Measurements from ENCODE around the gene FSTL4.

Gene FSTL4

GRCh38 chr5:133314086-133314485 is 298.3 kb downstream of the FSTL4 start:
- no peak for DNase-seq

DNA sequence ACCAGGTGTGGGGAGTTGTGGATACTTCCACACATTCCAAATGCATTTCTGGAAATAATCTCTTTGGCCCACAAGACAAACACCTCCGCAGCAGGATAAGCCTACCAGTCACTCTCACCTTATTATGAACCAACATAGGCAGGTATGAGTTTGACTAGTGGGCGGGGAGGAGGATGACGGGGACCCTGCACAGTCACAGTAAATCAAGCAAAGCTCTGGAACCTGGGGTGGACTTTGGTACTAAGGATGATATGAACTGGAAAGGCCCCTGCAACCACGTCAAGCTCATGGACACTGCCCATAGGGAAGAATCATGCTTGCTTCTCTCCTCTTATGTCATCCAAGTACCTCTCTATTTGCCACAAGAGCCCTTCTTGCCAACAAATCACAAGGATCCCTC is 301.2 kb downstream of the FSTL4 start:
- no peak for DNase-seq

DNA sequence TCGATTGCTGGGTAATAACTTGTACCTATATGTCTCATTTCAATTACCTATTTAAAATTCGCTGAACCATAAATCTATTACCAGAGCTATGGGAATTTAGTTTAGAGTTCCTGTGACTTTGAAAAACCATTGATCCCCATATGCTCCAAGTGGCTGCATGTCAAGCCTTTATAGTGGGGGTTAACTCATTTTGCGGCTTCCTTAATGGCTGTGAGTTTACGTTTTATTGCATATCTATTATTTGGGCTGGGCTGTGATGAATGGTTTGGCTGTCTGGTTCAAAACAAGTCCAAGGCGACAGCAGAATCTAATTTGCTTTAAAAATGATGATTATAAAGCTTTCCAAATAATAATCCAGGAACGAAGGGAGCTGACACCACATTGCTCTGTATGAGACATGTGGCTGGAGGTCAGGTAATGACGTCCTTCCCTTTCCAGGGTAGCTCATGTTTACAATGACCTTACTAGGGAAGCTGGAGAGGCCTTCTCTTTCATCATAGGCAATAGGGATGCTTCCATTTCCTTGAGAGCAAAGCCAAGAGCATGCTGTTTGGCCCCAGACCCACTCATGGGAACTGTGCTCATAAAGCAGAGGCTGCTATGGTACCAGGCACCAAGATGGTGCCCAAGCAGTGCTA is 302.2 kb downstream of the FSTL4 start:
- no peak for DNase-seq

DNA sequence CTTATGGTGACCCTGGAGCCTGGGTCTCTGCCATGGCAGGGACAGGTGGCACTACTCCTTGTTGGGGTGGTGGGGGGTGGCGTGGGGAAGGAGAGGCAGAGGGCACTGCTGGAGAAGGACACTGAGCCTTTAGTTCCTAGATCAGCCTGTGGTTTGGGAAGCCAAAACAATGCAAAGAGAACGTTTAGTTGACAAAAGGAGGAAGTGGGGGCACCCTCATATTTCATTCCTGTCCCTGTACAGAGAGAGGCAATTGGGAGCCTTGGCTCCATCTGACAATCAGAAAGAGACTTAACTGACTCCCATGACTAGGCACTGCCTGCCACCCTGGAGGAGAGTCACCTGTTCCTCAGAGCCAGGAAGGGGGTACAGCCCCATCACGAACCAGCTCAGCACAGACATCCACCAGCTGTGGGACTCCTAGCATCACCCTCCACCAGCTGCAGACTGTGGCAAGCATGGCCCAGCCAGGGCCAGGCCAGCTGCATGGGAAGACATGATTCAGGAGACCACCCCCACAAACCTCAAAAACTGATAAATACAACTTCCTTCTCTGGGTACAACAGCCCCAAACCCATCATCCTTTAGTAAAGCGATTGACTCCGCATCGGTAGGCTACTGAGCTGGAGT is 303.1 kb downstream of the FSTL4 start:
- DNase-seq: no peak

- DNase-seq: no peak
These were observed 305.1 kb downstream of the FSTL4 start for GRCh38 chr5:133307275-133307674.

DNA sequence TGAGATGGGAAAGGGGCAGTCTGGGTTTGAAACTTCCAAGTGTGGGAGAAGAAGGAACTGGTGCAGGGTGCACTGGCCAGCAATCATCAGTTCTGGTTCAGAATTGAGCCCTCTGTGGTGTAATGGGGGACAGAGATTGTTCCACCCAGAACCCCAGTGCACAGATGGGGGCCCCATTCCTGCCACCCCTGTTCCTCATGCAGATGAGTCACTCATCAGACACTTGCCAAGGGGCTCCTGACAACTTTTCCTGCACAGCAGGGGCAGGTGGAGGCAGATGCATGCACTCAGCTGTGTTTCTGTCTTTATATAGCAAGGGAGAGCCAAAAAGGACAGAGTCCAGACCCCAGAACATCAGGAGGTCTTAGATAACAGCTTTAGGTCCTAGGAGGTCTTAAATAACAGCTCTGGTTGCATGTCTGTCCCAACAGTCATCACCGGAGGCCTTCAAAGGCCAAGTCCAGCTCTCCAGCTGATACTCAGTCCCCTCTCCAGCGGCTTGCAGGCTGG is 307.6 kb downstream of the FSTL4 start:
- DNase-seq: no peak

GRCh38 chr5:133304178-133304577 is 308.2 kb downstream of the FSTL4 start:
- DNase-seq: no peak

- no peak for DNase-seq
These were observed 309.0 kb downstream of the FSTL4 start for GRCh38 chr5:133303298-133303697.

GRCh38 chr5:133299728-133300127 is 312.6 kb downstream of the FSTL4 start:
- no peak for DNase-seq

GRCh38 chr5:133299021-133299420 is 313.3 kb downstream of the FSTL4 start:
- no peak for DNase-seq

- no peak for DNase-seq
These were observed 313.9 kb downstream of the FSTL4 start for GRCh38 chr5:133298447-133298846.

GRCh38 chr5:133297293-133297692 is 315.0 kb downstream of the FSTL4 start:
- no peak for DNase-seq

DNA sequence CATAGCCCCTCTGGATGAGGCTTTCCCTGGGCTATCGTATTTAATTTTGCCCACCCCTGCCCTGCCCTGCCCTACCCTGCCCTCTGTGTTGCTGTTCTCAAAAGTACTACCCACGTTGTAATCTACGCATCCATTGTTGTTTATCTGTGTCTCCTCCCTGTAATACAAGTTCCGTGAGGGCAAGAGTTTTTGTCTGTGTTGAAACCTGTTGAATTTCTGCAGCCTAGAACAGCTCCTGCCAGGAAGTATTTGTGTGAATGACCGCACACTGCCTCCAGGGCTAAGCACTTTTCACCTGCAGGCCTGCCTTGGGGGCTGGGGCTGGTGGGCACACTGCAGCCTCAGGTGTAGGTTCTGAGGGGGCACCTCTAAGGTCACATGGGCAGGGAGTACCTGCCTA is 315.7 kb downstream of the FSTL4 start:
- DNase-seq: no peak

GRCh38 chr5:133295520-133295919 is 316.8 kb downstream of the FSTL4 start:
- no peak for DNase-seq

DNA sequence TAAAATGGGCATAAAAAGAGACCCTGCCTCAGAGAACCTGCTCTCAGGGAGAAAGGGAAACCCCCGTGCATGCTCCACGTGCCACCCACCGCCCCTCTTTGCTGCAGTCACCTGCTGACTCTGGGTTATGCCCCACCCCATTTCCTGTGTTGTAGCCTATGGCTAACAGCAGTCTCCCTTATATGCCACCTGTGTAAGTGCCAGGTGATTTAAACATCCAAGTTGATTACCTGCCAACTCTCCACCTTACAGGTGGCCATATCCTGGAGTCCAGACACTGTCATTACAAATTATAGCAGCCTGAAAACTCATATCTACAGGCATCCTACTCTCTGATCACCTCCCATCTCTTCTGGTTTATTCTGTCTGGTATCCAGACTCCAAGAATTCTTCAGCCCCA is 318.0 kb downstream of the FSTL4 start:
- no peak for DNase-seq

GRCh38 chr5:133293960-133294359 is 318.4 kb downstream of the FSTL4 start:
- no peak for DNase-seq

GRCh38 chr5:133292300-133292699 is 320.0 kb downstream of the FSTL4 start:
- DNase-seq: no peak

DNA sequence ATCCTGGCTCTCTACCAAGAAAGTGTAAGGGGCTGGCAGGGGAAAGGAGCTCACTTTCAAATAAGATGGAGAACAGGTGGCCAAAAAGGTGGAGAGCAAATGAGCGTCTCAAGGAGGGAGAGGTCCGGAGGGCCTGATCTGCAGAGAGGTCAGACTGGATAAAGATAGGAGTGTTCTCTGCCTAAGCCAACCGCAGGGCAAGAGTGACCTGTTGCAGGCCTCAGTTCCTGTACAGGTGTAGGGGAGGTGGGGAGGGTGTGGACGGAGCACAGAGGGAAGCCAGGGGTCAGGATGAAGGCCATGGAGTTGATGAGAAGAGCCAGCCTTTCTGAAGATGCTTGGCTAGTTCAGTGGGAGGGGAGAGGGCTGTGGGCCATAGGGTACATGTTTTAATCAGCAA is 320.8 kb downstream of the FSTL4 start:
- no peak for DNase-seq

- no peak for DNase-seq
These were observed 321.6 kb downstream of the FSTL4 start for GRCh38 chr5:133290669-133291240.

- DNase-seq: no peak
These were observed 322.5 kb downstream of the FSTL4 start for GRCh38 chr5:133289686-133290367.

GRCh38 chr5:133287500-133287899 is 324.8 kb downstream of the FSTL4 start:
- DNase-seq: peak; percentile 1

- DNase-seq: no peak
These were observed 325.9 kb downstream of the FSTL4 start for GRCh38 chr5:133286483-133286882.

DNA sequence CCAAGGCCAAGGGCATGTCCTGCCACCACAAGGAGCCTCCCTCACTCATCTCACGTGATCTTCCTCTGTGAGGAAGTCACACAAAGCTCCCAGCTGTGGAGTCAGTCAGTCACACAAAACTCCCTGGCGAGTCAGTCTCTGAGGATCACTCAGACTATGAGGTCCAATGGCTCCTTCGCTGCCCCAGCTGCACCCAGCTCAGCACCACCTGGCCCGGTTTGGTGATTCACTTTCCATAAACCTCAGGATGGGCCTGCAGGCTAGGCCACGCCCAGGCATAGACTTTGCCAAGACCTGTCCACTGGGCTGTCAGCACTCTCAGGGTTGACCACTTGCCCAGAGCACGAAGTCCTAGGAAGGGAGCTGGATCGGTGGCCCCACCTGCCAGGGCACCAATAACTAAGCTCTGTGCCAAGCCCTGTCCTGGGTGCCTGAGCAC is 326.7 kb downstream of the FSTL4 start:
- DNase-seq: no peak

DNA sequence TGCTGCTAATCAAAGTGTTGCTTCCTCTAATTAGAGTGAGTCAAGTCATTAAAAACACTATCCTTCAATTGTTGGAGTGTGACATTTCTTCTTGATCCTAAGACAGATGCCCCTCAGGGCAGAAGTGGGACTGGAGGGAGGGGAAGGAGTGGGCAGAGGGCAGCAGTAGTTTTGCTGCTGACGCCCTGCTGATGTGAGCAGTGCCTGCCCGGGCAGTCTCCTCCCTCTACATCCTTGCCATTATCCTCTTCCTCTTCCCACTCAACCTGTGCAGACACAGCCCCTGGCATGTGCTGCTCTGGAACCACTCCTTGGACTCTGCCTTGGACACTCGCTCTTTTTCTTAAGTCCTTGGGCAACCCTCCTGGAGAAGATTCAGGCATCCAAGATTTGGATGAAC is 328.0 kb downstream of the FSTL4 start:
- DNase-seq: no peak
